ENCODE results near the gene NRL.
"Not testable (repeated sequence)": the region's sequence is repeated elsewhere in the genome, so short reads cannot be mapped to it uniquely, and the experiment has no call there.

Gene NRL

DNA sequence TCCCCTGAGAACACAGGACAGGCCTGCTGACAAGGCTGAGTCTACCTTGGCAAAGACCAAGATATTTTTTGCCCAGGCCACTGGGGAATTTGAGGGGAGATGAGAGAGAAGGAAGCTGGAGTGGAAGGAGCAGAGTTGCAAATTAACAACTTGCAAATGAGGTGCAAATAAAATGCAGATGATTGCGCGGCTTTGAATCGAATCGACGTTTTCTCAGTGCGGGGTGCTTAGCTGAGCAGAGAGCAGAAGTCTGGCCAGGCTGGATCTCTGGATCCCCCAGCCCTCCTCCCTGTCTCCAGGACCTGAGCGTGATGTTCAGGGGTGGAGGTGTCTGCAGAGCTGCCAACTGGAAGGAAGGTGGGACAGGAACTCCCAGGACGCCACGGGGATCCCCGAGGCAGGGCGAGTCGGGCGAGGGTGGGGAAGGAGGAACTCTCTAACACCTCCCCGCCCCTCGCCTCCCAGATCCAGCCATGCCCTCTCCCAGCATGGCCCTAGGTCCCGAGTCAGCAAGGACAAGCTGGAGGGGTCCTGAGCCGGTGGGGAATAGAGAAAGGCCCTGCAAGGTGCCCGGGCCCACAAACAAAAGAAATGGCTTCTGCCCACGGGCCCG lies 63.5 kb downstream of the NRL start:
- peak in 1 of 2 donors; percentile 12 for DNase-seq

GRCh38 chr14:24050753-24051152 lies 64.0 kb downstream of the NRL start:
- peak in 1 of 2 donors; percentile 6 for DNase-seq

DNA sequence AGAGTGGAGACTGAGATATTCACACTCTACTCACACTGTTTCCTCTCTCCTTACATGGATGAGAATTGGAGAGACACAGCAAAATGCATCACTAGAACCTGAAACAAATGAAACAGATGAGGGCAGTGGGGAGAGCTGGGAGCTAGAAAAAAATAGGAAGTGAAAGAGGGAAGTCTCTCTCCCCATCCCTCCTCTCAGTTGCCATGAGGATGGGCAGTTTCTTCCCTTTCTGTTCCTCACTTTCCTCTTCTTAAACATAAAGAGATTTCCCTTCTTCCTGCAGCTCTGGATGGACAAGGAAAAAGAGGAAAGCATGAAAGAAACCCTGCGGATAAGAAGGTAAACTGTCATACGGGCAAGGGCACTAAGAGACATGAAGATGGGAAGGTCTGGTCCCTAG lies 65.7 kb downstream of the NRL start:
- DNase-seq = not testable (repeated sequence)

- DNase-seq = no peak
These were observed 72.0 kb downstream of the NRL start for GRCh38 chr14:24042746-24043145.

DNA sequence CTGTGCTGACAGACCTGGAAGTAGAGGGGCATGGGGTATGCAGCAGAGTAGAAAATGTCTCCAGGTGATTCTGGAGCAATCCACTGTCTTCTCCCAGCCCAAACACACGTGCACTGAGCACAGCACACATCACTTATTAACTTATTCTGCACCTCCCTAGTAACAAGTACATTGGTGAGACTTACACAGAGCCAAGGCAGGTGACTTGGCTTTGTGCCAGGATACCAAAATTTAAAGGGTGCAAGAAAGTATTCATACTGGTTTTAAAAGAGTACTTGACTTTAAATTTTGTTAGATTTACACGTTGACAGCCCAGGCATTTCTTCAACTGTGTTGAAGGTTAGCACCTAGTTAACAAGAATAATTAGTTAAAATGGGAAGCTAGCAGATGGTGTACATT lies 74.1 kb downstream of the NRL start:
- DNase-seq = no peak

- no peak for DNase-seq
These were observed 76.1 kb downstream of the NRL start for GRCh38 chr14:24038686-24039085.

DNA sequence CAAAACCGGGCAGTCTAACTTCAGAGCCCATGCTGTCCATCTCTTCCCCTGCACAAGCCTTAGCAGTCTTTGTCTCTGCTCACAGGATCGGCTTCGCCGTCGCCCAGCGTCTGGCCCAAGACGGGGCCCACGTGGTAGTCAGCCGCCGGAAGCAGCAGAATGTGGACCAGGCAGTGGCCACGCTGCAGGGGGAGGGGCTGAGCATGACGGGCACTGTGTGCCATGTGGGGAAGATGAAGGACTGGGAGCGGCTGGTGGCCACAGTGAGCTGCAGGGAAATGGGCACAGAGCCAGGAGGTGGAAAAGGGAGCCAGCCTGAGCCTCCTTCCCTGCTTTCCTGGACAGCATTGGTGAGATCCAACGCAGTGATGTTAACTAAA lies 77.1 kb downstream of the NRL start:
- DNase-seq = no peak

- not testable (repeated sequence) for DNase-seq
These were observed 77.6 kb downstream of the NRL start for GRCh38 chr14:24036963-24037657.

DNA sequence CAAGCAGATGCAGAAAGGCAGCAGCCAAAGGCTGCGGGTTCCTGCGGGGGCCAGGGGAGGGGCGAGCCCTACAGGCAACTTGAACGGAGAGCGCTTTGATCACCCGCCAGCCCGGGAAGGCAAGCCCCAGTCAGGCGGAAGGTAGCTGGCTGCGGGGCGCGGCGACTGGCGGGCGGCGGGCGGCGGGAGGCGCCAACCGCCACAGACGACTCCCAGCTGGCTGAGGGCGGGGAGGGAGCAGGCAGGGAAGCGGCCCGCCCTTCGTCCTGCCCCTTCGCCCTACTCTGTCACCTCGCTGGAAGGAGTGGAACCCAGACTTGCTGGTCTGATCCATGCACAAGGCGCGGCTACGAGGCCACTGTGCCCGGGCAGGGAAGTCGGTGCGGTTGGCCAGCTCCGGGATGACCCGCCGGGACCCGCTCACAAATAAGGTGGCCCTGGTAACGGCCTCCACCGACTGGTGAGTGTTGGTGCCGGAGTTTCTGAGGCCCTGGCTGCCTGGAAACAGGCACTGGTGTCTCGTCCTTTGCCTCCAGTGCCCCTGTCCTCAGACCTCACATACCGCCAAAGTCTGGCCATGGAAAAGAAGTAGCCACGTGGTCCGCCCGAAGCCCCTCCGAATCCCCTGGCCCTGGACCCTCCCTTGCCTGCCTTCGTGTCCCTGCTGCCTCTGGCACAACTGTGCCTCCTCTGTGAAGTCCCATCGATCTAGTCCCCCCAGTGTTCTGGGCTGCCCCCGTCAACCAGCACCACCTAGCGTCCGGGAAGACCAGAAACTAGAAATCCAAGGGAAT lies 78.4 kb downstream of the NRL start:
- peak; percentile 67 to 70 for DNase-seq

- DNase-seq = not testable (repeated sequence)
These were observed 79.0 kb downstream of the NRL start for GRCh38 chr14:24035769-24036168.

DNA sequence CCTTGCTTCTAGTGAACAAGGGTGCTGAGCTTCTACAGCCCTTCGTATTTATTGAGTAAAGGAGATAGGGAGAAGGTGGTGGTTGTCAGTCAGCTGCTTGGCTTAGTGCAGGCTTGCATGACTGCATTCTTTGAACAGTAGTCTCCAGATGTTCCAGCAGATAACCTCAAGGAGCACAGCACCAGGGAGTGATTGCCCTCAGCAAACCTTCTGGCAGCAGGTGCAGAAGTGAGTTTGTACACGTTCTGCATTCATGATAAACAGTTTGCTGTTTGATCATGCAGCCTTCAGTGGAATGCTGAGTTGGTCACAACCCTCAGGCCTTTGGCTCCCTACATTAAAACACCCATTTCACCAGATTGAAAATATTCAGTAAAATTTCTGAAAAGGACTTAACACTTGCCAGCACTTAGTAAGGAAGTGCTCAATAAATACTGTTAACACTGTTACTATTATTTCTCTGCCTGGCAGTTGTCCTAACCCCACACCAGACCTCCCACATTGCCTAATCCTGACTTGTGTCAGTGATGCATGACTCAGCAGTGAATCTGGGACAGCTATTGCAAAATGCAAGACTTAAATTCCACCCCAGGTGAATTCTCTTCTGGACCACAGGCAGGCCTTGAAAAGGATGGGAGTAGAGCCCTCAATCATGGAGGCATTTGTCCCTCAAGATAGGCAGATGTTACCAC lies 81.9 kb downstream of the NRL start:
- DNase-seq = peak in 1 of 2 donors; percentile 33

DNA sequence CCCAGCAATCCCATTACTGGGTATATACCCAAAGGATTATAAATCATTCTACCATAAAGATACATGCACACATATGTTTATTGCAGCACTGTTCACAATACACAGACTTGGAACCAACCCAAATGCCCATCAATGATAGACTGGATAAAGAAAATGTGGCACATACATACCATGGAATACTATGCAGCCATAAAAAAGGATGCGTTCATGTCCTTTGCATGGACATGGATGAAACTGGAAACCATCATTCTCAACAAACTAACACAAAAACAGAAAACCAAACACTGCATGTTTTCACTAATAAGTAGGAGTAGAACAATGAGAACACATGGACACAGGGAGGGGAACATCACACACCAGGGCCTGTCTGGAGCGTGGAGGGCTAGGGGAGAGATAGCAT lies 83.4 kb downstream of the NRL start:
- DNase-seq = not testable (repeated sequence)

DNA sequence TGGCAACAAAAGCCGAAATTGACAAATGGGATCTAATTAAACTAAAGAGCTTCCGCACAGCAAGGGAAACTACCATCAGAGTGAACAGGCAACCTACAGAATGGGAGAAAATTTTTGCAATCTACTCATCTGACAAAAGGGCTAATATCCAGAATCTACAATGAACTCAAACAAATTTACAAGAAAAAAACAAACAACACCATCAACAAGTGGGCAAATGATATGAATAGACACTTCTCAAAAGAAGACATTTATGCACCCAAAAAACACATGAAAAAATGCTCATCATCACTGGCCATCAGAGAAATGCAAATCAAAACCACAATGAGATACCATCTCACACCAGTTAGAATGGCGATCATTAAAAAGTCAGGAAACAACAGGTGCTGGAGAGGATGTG lies 85.1 kb downstream of the NRL start:
- DNase-seq = not testable (repeated sequence)
